ENCODE measurements around the gene GFPT2. TPM values are rescaled to one million over a fixed set of nuclear protein-coding genes. Genes with fewer than 3 reads are reported as not detected.

GFPT2 gene
- total RNA-seq, 1 donor from 2014 or later, result 15.7 TPM

DNA sequence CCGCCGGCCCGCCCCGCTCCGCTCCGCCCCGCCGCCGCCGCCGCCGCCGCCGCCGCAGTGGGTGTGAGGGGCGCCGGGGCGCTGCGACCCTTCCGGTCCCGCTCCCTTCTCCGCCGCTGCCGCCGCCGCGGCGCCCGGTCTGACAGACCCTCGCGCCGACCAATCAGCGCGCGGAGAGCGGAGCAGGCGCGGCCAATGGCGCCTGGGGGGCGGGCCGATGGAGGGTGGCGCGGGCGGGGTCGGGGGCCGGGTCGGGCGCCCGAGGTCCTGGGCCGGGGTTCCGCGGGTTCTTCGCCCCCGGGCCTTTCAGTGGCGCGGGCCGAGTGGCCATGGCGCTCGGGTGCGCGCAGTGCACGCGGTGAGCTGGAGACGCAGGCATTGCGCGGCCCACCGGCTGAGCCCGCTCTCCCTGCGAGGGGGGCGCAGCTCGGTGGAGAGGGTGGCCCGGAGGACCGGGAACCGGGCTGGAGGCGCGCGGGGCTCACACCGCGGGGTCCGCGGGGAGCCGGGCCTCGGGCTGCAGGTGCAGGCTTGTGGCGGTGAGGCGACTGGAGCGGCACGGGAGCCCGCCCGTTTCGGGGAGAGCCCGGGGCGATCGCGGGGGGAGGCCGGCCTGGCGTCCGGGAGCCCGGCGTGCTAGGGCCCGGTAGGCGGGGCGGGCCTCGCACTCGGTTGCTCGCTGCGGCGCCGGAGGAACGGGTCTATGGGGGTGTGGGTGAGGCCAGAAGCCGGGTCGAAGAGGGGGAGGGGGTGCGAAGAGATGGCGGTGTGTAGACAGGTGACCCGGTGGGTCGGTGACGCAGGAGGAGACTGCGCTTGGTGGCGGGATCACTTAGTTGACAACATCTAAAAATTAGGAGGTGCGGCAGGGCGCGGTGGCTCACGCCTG is 60.9 kb downstream of the GFPT2 start, which contains the start of gene MAPK9:
TSS of gene MAPK9 (minus strand) at position 141 of the 889 bp plus-strand sequence. CDS start 11,522 bp downstream, outside the sequence.
- peak within 1 kb of the TSS; percentile 89 for H3K4me3 Mint-ChIP-seq
- TF ChIP-seq, protein P1, sequence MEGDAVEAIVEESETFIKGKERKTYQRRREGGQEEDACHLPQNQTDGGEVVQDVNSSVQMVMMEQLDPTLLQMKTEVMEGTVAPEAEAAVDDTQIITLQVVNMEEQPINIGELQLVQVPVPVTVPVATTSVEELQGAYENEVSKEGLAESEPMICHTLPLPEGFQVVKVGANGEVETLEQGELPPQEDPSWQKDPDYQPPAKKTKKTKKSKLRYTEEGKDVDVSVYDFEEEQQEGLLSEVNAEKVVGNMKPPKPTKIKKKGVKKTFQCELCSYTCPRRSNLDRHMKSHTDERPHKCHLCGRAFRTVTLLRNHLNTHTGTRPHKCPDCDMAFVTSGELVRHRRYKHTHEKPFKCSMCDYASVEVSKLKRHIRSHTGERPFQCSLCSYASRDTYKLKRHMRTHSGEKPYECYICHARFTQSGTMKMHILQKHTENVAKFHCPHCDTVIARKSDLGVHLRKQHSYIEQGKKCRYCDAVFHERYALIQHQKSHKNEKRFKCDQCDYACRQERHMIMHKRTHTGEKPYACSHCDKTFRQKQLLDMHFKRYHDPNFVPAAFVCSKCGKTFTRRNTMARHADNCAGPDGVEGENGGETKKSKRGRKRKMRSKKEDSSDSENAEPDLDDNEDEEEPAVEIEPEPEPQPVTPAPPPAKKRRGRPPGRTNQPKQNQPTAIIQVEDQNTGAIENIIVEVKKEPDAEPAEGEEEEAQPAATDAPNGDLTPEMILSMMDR (IDR thresholded peaks at IDR 0.05; ENCODE audit: unreplicated experiment), result no peak
- no peaks in the 10 kb centered on the region for H3K36me3 Mint-ChIP-seq
- H3K27me3 Mint-ChIP-seq (ENCODE audit: low read depth), result no peaks in the 10 kb centered on the region
- peaks cover 39% of the 10 kb centered on the region for H3K4me1 Mint-ChIP-seq
- H3K9me3 Mint-ChIP-seq, result no peaks in the 10 kb centered on the region
- peak within 1 kb of the TSS; percentile 94 for H3K27ac Mint-ChIP-seq
- DNase-seq (ENCODE audit: low spot score in 2 of 2, unreplicated experiment in 2 of 2), result peak; percentile 85 to 87

DNA sequence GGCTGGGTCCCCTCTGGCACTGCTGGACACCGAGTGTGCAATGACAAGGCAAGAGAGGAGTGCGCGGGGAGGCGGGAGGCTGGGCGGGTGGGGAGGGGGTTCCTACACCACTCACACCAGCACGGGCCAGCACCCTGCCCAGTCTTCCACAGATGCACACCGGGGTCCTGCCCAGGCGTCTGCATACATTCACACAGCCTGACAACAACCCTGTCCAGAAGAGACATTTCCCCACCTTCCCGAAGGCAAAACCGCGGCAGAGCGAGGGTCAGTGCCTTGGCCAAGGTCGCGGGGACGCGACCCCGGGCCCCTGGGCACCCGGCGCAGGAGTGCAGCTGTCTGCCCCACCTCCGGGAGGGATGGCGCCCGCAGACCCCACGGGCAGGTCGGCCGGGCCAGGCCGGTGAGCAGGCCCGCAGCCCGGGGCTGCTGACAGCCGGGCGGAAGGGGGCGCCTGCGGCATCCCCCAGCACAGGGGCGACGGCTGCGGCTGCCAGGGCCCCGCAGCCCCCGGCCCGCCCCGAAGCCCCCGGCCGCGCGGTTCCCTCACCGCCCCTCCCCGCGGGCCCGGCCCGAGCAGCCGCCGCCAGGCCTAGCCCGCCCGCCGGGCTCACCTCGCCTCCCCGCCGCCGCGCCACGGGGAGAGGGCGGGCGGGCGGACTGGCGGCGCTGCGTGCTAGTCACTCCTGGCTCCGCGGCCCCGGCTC is 61.7 kb downstream of the GFPT2 start:
- Mint-ChIP-seq H3K27me3 (ENCODE audit: low read depth) (no peaks in the 10 kb centered on the region), H3K27ac (peak overlapping the region; percentile 62), H3K36me3 (peaks cover 5% of the 10 kb centered on the region), H3K4me1 (peaks cover 39% of the 10 kb centered on the region), H3K9me3 (no peaks in the 10 kb centered on the region), H3K4me3 (peak overlapping the region; percentile 75)
- DNase-seq (ENCODE audit: low spot score in 2 of 2, unreplicated experiment in 2 of 2), result no peak
- TF ChIP-seq, protein P1 (IDR thresholded peaks at IDR 0.05; ENCODE audit: unreplicated experiment), result no peak

DNA sequence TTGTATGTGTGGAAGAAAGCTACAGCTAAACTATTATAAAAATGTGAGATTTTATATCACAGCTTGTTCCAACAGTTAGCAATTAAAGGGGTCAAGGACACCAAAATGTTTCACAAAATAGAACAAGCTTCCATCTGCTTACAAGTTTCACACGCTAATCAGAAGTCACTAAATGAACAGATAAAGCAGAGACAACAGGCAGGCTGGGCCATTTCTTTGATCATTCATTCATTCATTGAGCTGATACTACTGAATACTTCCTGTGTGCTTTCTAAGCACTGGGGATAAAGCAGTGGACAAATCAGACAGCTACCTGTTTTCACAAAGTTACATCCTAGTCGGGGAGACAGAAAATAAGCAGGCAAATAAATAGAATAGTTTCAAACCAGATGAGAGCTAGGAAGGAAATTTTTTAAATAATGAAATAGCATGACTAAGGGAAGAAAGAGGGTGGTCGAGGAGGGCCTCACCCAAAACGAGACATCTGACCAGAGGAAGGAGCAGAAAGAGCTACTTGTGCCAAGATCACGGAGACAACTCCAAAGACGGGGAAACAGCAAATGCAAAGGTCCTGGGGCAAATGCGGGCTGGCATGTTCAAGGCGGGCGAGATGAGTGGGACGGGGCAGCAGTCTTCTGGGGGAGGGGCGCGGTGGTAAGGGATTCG is 62.4 kb downstream of the GFPT2 start:
- TF ChIP-seq, protein P1 (IDR thresholded peaks at IDR 0.05; ENCODE audit: unreplicated experiment), result no peak
- Mint-ChIP-seq H3K27ac (peak overlapping the region; percentile 62), H3K4me1 (peaks cover 39% of the 10 kb centered on the region), H3K36me3 (peaks cover 7% of the 10 kb centered on the region), H3K4me3 (peak overlapping the region; percentile 75), H3K9me3 (no peaks in the 10 kb centered on the region), H3K27me3 (ENCODE audit: low read depth) (no peaks in the 10 kb centered on the region)
- DNase-seq (ENCODE audit: low spot score in 2 of 2, unreplicated experiment in 2 of 2), result no peak

DNA sequence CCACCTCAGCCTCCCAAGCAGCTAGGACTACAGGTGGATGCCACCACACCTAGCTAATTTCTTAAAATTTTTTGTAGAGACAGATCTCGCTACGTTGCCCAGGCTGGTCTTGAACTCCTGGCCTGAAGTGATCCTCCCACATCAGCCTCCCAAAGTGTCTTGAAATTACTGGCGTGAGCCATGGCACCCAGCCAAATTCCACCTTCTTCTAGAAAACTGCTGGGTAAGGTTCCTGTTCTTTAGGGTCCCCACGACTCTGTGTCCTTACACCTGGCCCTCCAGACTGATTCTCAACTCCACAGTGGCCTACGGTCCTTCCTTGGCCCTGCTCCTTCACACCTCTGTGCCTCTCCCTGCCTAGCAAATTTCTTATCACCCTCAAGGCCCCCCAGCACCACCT is 63.2 kb downstream of the GFPT2 start:
- H3K36me3 Mint-ChIP-seq, result peaks cover 12% of the 10 kb centered on the region

DNA sequence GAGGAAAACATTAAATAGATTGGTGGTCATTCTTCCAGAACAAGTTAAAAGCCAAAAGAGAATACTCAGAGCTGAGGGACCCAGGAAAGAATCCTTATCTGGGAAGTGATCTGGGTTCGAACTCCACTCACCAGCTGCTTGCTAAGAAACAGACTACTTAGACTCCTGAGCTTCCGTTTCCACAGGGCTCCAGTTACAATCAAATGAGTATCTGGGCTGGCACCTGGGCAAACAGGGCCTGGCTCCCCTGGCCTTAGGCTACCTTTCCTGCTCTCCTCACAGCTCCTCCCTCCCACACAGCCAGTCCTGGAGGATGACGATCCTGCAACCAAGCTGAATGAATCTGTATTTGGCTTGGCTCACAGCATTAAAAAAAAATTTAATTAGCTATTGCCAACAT is 63.7 kb downstream of the GFPT2 start:
- H3K9me3 Mint-ChIP-seq, result no peaks in the 10 kb centered on the region
- H3K27ac Mint-ChIP-seq, result no peak overlapping the region
- peaks cover 12% of the 10 kb centered on the region for H3K36me3 Mint-ChIP-seq
- H3K4me3 Mint-ChIP-seq, result no peak overlapping the region
- no peak for DNase-seq (ENCODE audit: low spot score in 2 of 2, unreplicated experiment in 2 of 2)
- H3K27me3 Mint-ChIP-seq (ENCODE audit: low read depth), result no peaks in the 10 kb centered on the region
- H3K4me1 Mint-ChIP-seq, result peaks cover 39% of the 10 kb centered on the region
- TF ChIP-seq, protein P1 (IDR thresholded peaks at IDR 0.05; ENCODE audit: unreplicated experiment), result no peak

More for the DNA sequence above, 63.2 kb downstream of the GFPT2 start:
- peak overlapping the region; percentile 75 for H3K4me3 Mint-ChIP-seq
- H3K27me3 Mint-ChIP-seq (ENCODE audit: low read depth), result no peaks in the 10 kb centered on the region
- H3K27ac Mint-ChIP-seq, result no peak overlapping the region
- no peak for DNase-seq (ENCODE audit: low spot score in 2 of 2, unreplicated experiment in 2 of 2)
- peaks cover 39% of the 10 kb centered on the region for H3K4me1 Mint-ChIP-seq
- TF ChIP-seq, protein P1 (IDR thresholded peaks at IDR 0.05; ENCODE audit: unreplicated experiment), result no peak
- no peaks in the 10 kb centered on the region for H3K9me3 Mint-ChIP-seq
